Measurements from ENCODE around the gene SERPINA4. TPM values are rescaled to one million over a fixed set of nuclear protein-coding genes. Genes with fewer than 3 reads are reported as not detected.

Gene SERPINA4
- total RNA-seq, 1 experiment from 2014 or later = not detected

GRCh38 chr14:94522115-94522724, 39.0 kb upstream of the SERPINA4 start:
- H3K9me2 ChIP-seq (replicated peaks; ENCODE audit: insufficient read depth, low read length) = no peaks in the 10 kb centered on the region
- no peaks in the 10 kb centered on the region for H3K79me2 ChIP-seq (ENCODE audit: low read length)
- no peaks in the 10 kb centered on the region for H3K36me3 ChIP-seq (ENCODE audit: insufficient read depth, low read length)
- no peaks in the 10 kb centered on the region for H3K4me1 ChIP-seq (ENCODE audit: low read length)
- H4K20me1 ChIP-seq (ENCODE audit: insufficient read depth, low read depth, low read length) = no peaks in the 10 kb centered on the region
- no peaks in the 10 kb centered on the region for H3K9me3 ChIP-seq (ENCODE audit: low read length)
- H2AFZ ChIP-seq (ENCODE audit: low read length) = no peak overlapping the region
- no peak for DNase-seq
- no peak overlapping the region for H3K4me2 ChIP-seq (ENCODE audit: low read depth, low read length, poor library complexity, severe bottlenecking)
- H3K4me3 ChIP-seq (ENCODE audit: low read length) = no peak overlapping the region
- no peak overlapping the region for H3K9ac ChIP-seq (ENCODE audit: low read length)
- no peak overlapping the region for H3K27ac ChIP-seq (ENCODE audit: low read length)
- no peaks in the 10 kb centered on the region; the same call in 1 of the 2 replicates for H3K27me3 ChIP-seq (ENCODE audit: low read length)

- H3K9me2 ChIP-seq (replicated peaks; ENCODE audit: insufficient read depth, low read length) = no peaks in the 10 kb centered on the region
- DNase-seq = no peak
- H4K20me1 ChIP-seq (ENCODE audit: insufficient read depth, low read depth, low read length) = no peaks in the 10 kb centered on the region
- H3K27ac ChIP-seq (ENCODE audit: low read length) = no peak overlapping the region
- no peaks in the 10 kb centered on the region; the same call in 1 of the 2 replicates for H3K27me3 ChIP-seq (ENCODE audit: low read length)
- no peaks in the 10 kb centered on the region for H3K4me1 ChIP-seq (ENCODE audit: low read length)
- H3K9ac ChIP-seq (ENCODE audit: low read length) = no peak overlapping the region
- H3K9me3 ChIP-seq (ENCODE audit: low read length) = no peaks in the 10 kb centered on the region
- H3K4me2 ChIP-seq (ENCODE audit: low read depth, low read length, poor library complexity, severe bottlenecking) = no peak overlapping the region
- no peaks in the 10 kb centered on the region for H3K36me3 ChIP-seq (ENCODE audit: insufficient read depth, low read length)
- no peaks in the 10 kb centered on the region for H3K79me2 ChIP-seq (ENCODE audit: low read length)
- H2AFZ ChIP-seq (ENCODE audit: low read length) = no peak overlapping the region
- H3K4me3 ChIP-seq (ENCODE audit: low read length) = no peak overlapping the region
Measured at GRCh38 chr14:94523265-94523664, 38.0 kb upstream of the SERPINA4 start.

- Histone ChIP-seq H3K4me1 (ENCODE audit: low read length) (no peaks in the 10 kb centered on the region), H3K79me2 (ENCODE audit: low read length) (no peaks in the 10 kb centered on the region), H3K9ac (ENCODE audit: low read length) (no peak overlapping the region), H3K36me3 (ENCODE audit: insufficient read depth, low read length) (no peaks in the 10 kb centered on the region), H3K4me3 (ENCODE audit: low read length) (no peak overlapping the region), H3K9me3 (ENCODE audit: low read length) (no peaks in the 10 kb centered on the region), H3K27ac (ENCODE audit: low read length) (no peak overlapping the region), H2AFZ (ENCODE audit: low read length) (no peak overlapping the region), H3K9me2 (replicated peaks; ENCODE audit: insufficient read depth, low read length) (no peaks in the 10 kb centered on the region), H3K27me3 (ENCODE audit: low read length) (no peaks in the 10 kb centered on the region), H3K4me2 (ENCODE audit: low read depth, low read length, poor library complexity, severe bottlenecking) (no peak overlapping the region), H4K20me1 (ENCODE audit: insufficient read depth, low read depth, low read length) (no peaks in the 10 kb centered on the region)
- DNase-seq = no peak
Measured at GRCh38 chr14:94524093-94524492, 37.1 kb upstream of the SERPINA4 start.

GRCh38 chr14:94531187-94531586, 30.1 kb upstream of the SERPINA4 start:
- no peak overlapping the region for H3K4me2 ChIP-seq (ENCODE audit: low read depth, low read length, poor library complexity, severe bottlenecking)

GRCh38 chr14:94532447-94532846, 28.8 kb upstream of the SERPINA4 start:
- no peak overlapping the region for H3K27ac ChIP-seq (ENCODE audit: low read length)
- no peak for DNase-seq
- no peaks in the 10 kb centered on the region for H3K79me2 ChIP-seq (ENCODE audit: low read length)
- H3K9me2 ChIP-seq (replicated peaks; ENCODE audit: insufficient read depth, low read length) = no peaks in the 10 kb centered on the region
- H3K4me2 ChIP-seq (ENCODE audit: low read depth, low read length, poor library complexity, severe bottlenecking) = no peak overlapping the region
- no peak overlapping the region for H3K4me3 ChIP-seq (ENCODE audit: low read length)
- H3K36me3 ChIP-seq (ENCODE audit: insufficient read depth, low read length) = no peaks in the 10 kb centered on the region
- no peak overlapping the region for H2AFZ ChIP-seq (ENCODE audit: low read length)
- no peak overlapping the region for H3K9ac ChIP-seq (ENCODE audit: low read length)
- peaks cover 5% of the 10 kb centered on the region for H3K4me1 ChIP-seq (ENCODE audit: low read length)
- no peaks in the 10 kb centered on the region for H3K9me3 ChIP-seq (ENCODE audit: low read length)
- no peaks in the 10 kb centered on the region for H4K20me1 ChIP-seq (ENCODE audit: insufficient read depth, low read depth, low read length)
- H3K27me3 ChIP-seq (ENCODE audit: low read length) = no peaks in the 10 kb centered on the region; the same call in 1 of the 2 replicates

More at GRCh38 chr14:94531187-94531586, 30.1 kb upstream of the SERPINA4 start:
- no peak overlapping the region for H3K9ac ChIP-seq (ENCODE audit: low read length)
- no peaks in the 10 kb centered on the region for H3K9me3 ChIP-seq (ENCODE audit: low read length)
- H3K79me2 ChIP-seq (ENCODE audit: low read length) = no peaks in the 10 kb centered on the region
- no peak overlapping the region for H3K27ac ChIP-seq (ENCODE audit: low read length)
- DNase-seq = no peak
- no peaks in the 10 kb centered on the region for H3K36me3 ChIP-seq (ENCODE audit: insufficient read depth, low read length)
- H3K9me2 ChIP-seq (replicated peaks; ENCODE audit: insufficient read depth, low read length) = no peaks in the 10 kb centered on the region
- H4K20me1 ChIP-seq (ENCODE audit: insufficient read depth, low read depth, low read length) = no peaks in the 10 kb centered on the region
- 0 out of 2 replicates have a peak, but pooled peaks cover 2% of the 10 kb centered on the region for H3K4me1 ChIP-seq (ENCODE audit: low read length)
- no peak overlapping the region for H3K4me3 ChIP-seq (ENCODE audit: low read length)
- H3K27me3 ChIP-seq (ENCODE audit: low read length) = no peaks in the 10 kb centered on the region; the same call in 1 of the 2 replicates
- no peak overlapping the region for H2AFZ ChIP-seq (ENCODE audit: low read length)

GRCh38 chr14:94535506-94535905, 25.7 kb upstream of the SERPINA4 start:
- Histone ChIP-seq H3K9me3 (ENCODE audit: low read length) (no peaks in the 10 kb centered on the region), H3K9me2 (replicated peaks; ENCODE audit: insufficient read depth, low read length) (no peaks in the 10 kb centered on the region), H2AFZ (ENCODE audit: low read length) (no peak overlapping the region), H3K9ac (ENCODE audit: low read length) (no peak overlapping the region), H3K79me2 (ENCODE audit: low read length) (no peaks in the 10 kb centered on the region), H3K27me3 (ENCODE audit: low read length) (no peaks in the 10 kb centered on the region; the same call in 1 of the 2 replicates), H3K4me1 (ENCODE audit: low read length) (peaks cover 6% of the 10 kb centered on the region), H3K4me3 (ENCODE audit: low read length) (no peak overlapping the region), H3K4me2 (ENCODE audit: low read depth, low read length, poor library complexity, severe bottlenecking) (no peak overlapping the region), H4K20me1 (ENCODE audit: insufficient read depth, low read depth, low read length) (no peaks in the 10 kb centered on the region), H3K36me3 (ENCODE audit: insufficient read depth, low read length) (no peaks in the 10 kb centered on the region), H3K27ac (ENCODE audit: low read length) (no peak overlapping the region)
- peak; percentile 60 for DNase-seq

GRCh38 chr14:94536836-94537235, 24.4 kb upstream of the SERPINA4 start:
- H3K36me3 ChIP-seq (ENCODE audit: insufficient read depth, low read length) = no peaks in the 10 kb centered on the region
- H4K20me1 ChIP-seq (ENCODE audit: insufficient read depth, low read depth, low read length) = no peaks in the 10 kb centered on the region
- no peak overlapping the region for H3K4me2 ChIP-seq (ENCODE audit: low read depth, low read length, poor library complexity, severe bottlenecking)
- H3K9me3 ChIP-seq (ENCODE audit: low read length) = no peaks in the 10 kb centered on the region
- no peak overlapping the region for H3K4me3 ChIP-seq (ENCODE audit: low read length)
- peak overlapping the region; percentile 54; the same call in 1 of the 2 replicates for H2AFZ ChIP-seq (ENCODE audit: low read length)
- H3K9me2 ChIP-seq (replicated peaks; ENCODE audit: insufficient read depth, low read length) = no peaks in the 10 kb centered on the region
- H3K27ac ChIP-seq (ENCODE audit: low read length) = no peak overlapping the region
- peaks cover 6% of the 10 kb centered on the region for H3K4me1 ChIP-seq (ENCODE audit: low read length)
- peak; percentile 93 for DNase-seq
- no peaks in the 10 kb centered on the region for H3K27me3 ChIP-seq (ENCODE audit: low read length)
- H3K79me2 ChIP-seq (ENCODE audit: low read length) = no peaks in the 10 kb centered on the region
- H3K9ac ChIP-seq (ENCODE audit: low read length) = no peak overlapping the region

GRCh38 chr14:94538070-94538740, 23.0 kb upstream of the SERPINA4 start:
- no peaks in the 10 kb centered on the region for H3K79me2 ChIP-seq (ENCODE audit: low read length)
- peaks cover 6% of the 10 kb centered on the region for H3K4me1 ChIP-seq (ENCODE audit: low read length)
- H3K36me3 ChIP-seq (ENCODE audit: insufficient read depth, low read length) = no peaks in the 10 kb centered on the region
- no peaks in the 10 kb centered on the region for H3K9me2 ChIP-seq (replicated peaks; ENCODE audit: insufficient read depth, low read length)
- no peaks in the 10 kb centered on the region for H4K20me1 ChIP-seq (ENCODE audit: insufficient read depth, low read depth, low read length)
- H3K4me3 ChIP-seq (ENCODE audit: low read length) = no peak overlapping the region
- no peaks in the 10 kb centered on the region for H3K9me3 ChIP-seq (ENCODE audit: low read length)
- no peaks in the 10 kb centered on the region for H3K27me3 ChIP-seq (ENCODE audit: low read length)
- no peak overlapping the region for H3K27ac ChIP-seq (ENCODE audit: low read length)
- no peak overlapping the region for H3K4me2 ChIP-seq (ENCODE audit: low read depth, low read length, poor library complexity, severe bottlenecking)
- DNase-seq = no peak
- no peak overlapping the region for H3K9ac ChIP-seq (ENCODE audit: low read length)
- no peak overlapping the region for H2AFZ ChIP-seq (ENCODE audit: low read length)

Data from Karpas-422 (cell line).